ENCODE data around the gene HBA1.
"Not testable (repeated sequence)": the region's sequence is repeated elsewhere in the genome, so short reads cannot be mapped to it uniquely, and the experiment has no call there.

The HBA1 gene

GRCh38 chr16:160242-160641 is 16.2 kb upstream of the HBA1 start:
- not testable (repeated sequence) for DNase-seq

DNA sequence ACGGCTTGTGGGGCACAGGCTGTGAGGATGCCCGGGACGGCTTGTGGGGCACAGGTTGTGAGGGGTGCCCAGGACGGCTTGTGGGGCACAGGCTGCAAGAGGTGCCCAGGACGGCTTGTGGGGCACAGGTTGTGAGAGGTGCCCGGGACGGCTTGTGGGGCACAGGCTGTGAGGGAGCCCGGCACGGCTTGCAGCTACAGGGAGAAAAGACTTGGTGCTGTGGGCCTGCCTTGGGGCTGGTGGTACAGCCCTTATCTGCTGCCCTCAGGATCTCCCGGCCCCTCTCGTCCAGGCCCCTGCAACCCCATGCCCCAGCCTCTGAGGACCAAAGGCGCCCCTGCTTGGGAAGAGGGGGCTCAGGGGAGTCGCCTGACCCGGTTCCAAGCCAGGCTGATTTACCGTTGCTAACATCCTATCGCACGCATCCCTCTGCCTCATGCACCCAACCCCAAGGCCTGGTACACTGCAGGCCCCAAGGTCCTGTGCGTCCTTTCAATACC is 15.7 kb upstream of the HBA1 start:
- no peak for DNase-seq

DNA sequence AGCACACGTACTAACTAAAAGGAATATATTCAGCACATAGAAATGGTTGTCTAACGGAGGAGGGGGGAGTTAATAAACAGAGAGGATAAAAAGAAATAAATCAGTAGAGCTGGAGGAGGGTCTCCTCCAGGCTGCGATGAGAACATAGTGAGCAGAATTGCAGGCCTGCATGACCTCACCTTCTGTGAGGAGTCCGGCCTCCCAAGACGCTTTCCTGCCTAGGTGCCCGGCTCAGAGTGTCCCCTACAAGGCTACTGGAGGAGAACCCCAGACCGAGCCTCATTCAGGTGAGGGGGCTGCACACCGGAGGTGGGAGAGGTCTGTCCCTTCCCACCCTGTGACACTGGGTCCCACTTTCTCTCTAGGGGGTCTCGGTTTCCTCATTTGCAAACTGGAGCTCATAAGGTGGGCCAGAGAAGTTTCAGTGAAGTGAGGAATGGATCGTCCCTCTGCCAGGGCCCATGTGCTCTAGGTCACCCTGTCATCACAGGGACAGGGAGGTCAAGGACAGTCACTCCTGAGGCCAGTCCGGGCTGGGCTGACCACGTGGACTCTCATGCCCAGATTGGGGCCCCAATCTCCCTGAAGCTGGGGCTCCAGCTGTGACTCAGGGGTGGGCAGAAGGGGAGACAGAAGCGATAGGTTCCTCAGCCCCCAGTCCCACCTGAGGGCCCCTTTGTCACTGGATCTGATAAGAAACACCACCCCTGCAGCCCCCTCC is 14.0 kb upstream of the HBA1 start:
- DNase-seq, result no peak

GRCh38 chr16:163139-163538 is 13.3 kb upstream of the HBA1 start:
- DNase-seq, result not testable (repeated sequence)

DNA sequence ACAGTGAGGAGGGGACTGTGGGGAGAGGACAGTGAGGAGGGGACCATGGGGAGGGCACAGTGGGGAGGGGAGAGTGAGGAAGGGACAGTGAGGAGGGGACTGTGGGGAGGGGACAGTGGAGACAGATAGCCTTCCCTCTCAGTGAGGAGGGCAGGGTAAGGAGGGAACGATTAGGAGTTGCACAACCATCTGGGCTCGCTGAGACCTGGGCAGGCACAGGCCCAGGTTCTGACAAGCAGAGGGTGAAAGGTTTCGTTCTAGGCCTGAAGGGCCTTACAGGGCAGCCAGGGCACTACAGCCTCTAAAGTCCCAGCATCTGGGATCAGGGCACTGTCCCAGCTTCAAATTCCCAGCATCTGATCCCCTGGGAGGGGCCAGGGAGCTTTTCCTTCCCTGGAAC is 12.8 kb upstream of the HBA1 start:
- DNase-seq, result not testable (repeated sequence)

GRCh38 chr16:164134-164823 is 12.2 kb upstream of the HBA1 start:
- DNase-seq, result not testable (repeated sequence)

DNA sequence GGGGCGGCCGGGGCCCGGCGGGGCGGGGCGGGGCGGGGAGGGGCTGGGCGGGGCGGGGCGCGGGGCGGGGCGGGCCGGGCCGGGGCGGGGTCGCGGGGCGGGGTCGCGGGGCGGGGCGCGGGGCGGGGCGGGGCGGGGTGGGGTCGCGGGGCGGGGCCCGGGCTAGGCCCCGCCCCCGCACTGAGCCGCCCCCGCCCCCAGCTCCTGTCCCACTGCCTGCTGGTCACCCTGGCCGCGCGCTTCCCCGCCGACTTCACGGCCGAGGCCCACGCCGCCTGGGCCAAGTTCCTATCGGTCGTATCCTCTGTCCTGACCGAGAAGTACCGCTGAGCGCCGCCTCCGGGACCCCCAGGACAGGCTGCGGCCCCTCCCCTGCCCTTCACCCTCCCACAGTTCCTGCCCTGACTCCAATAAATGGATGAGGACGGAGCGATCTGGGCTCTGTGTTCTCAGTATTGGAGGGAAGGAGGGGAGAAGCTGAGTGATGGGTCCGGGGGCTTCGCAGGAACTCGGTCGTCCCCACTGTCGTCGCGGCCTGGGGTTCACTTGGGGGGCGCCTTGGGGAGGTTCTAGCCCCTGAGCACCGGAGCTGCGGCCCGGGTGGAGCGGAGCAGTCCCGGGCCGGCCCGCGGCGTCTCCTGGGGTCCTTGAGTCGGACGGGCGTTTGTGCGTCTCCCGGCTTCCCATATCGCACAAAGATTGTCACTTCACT is 11.5 kb upstream of the HBA1 start:
- DNase-seq, result no peak

DNA sequence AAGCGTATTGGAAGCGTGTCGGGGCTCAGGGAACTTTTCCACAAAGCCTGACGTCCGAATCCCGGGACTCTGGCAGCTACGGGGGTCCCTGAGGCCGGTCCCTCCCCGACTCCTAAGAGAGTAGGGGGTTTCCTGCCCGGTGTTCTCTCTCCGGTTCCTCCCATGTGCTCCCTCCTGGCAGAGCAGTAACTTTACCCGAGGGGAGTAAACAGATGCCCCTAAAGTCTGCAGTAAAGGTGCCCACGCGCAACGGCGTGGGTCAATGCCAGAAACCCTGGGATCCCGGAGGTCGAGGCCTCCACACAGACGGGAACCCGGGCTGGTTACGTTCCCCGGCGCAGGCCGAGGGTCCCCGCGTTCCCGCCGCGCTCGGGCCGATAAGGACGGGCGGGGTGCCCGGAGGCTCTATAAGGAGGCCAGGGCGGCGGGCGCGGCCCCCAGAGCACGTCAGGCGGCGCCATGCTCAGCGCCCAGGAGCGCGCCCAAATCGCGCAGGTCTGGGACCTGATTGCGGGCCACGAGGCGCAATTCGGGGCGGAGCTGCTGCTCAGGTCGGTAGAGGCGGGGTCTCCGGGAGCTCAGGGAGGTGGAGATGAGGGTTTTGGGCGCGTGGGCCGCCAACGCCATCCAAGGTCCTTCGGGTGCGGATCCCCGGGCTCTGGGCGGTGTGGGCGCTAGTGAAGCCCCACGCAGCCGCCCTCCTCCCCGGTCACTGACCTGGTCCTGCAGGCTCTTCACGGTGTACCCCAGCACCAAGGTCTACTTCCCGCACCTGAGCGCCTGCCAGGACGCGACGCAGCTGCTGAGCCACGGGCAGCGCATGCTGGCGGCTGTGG is 10.7 kb upstream of the HBA1 start, which contains the start of gene HBM:
HBM (plus strand) TSS at position 440 of the 836 bp plus-strand sequence; CDS start at position 460, 20 bp downstream.
- no peak for DNase-seq

- DNase-seq, result no peak
Observed at GRCh38 chr16:166375-167121, 9.9 kb upstream of the HBA1 start.

DNA sequence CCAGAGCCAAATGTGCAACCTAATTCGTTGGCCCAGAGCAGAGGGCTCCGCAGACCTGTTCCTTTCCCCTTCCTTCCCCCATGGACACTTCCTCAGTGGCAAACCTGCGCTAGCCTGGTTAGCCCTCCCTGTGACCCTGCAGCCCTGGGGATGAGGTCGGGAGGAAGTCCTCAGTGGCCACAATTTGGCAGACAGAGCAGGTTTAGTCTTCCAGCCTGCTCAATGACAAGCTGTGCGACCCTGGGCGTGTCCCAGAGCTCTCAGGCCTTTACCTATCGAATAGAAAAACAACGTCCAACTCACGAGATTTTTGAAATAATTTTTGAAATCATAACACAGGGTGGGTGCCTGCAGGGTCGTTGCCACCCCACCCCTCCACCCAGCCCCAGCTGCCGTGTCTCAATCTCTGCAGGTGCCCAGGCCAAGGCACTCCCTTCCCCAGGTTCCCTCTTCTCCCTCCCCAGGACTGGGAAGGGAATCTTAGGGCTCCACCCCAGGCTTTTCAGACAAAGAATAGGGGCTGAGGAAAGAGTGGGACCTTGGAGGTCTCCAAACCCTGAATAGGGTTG is 9.3 kb upstream of the HBA1 start:
- DNase-seq, result no peak

DNA sequence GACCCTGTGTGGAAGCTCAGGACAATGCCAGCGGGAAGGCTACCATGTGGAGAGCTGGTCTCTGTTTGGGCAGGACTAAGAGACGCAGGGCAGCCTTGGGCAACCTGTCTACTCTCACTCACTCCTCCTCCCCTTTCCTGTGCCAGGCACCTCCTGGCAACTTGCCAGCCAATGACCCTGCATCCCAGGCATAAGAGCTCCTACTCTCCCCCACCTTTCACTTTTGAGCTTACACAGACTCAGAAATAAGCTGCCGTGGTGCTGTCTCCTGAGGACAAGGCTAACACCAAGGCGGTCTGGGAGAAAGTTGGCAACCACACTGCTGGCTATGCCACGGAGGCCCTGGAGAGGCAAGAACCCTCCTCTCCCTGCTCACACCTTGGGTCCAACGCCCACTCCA is 8.1 kb upstream of the HBA1 start:
- no peak for DNase-seq

DNA sequence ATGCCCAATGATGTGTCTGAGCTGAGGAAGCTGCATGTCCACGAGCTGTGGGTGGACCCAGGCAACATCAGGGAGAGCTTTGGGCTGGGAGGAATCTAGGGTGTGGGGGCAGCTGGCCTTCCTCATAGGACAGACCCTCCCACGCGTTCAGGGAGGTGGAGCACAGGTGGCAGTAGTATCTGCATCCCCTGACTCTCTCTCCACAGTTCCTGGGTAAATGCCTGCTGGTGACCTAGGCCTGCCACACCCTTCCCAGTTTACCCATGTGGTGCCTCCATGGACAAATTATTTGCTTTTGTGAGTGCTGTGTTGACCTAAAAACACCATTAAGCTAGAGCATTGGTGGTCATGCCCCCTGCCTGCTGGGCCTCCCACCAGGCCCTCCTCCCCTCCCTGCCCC is 7.5 kb upstream of the HBA1 start:
- DNase-seq, result no peak

DNA sequence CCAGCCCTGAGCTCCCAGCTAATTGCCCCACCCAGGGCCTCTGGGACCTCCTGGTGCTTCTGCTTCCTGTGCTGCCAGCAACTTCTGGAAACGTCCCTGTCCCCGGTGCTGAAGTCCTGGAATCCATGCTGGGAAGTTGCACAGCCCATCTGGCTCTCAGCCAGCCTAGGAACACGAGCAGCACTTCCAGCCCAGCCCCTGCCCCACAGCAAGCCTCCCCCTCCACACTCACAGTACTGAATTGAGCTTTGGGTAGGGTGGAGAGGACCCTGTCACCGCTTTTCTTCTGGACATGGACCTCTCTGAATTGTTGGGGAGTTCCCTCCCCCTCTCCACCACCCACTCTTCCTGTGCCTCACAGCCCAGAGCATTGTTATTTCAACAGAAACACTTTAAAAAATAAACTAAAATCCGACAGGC is 6.4 kb upstream of the HBA1 start:
- DNase-seq, result not testable (repeated sequence)

- no peak for DNase-seq
Observed at GRCh38 chr16:170788-171187, 5.7 kb upstream of the HBA1 start.

DNA sequence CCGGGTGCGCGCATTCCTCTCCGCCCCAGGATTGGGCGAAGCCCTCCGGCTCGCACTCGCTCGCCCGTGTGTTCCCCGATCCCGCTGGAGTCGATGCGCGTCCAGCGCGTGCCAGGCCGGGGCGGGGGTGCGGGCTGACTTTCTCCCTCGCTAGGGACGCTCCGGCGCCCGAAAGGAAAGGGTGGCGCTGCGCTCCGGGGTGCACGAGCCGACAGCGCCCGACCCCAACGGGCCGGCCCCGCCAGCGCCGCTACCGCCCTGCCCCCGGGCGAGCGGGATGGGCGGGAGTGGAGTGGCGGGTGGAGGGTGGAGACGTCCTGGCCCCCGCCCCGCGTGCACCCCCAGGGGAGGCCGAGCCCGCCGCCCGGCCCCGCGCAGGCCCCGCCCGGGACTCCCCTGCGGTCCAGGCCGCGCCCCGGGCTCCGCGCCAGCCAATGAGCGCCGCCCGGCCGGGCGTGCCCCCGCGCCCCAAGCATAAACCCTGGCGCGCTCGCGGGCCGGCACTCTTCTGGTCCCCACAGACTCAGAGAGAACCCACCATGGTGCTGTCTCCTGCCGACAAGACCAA is 4.0 kb upstream of the HBA1 start, which contains the start of gene HBA2:
HBA2 (plus strand) TSS at position 503 of the 568 bp plus-strand sequence; CDS start at position 540, 37 bp downstream.
- DNase-seq, result not testable (repeated sequence)

DNA sequence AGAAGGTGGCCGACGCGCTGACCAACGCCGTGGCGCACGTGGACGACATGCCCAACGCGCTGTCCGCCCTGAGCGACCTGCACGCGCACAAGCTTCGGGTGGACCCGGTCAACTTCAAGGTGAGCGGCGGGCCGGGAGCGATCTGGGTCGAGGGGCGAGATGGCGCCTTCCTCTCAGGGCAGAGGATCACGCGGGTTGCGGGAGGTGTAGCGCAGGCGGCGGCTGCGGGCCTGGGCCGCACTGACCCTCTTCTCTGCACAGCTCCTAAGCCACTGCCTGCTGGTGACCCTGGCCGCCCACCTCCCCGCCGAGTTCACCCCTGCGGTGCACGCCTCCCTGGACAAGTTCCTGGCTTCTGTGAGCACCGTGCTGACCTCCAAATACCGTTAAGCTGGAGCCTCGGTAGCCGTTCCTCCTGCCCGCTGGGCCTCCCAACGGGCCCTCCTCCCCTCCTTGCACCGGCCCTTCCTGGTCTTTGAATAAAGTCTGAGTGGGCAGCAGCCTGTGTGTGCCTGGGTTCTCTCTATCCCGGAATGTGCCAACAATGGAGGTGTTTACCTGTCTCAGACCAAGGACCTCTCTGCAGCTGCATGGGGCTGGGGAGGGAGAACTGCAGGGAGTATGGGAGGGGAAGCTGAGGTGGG is 3.1 kb upstream of the HBA1 start:
- not testable (repeated sequence) for DNase-seq

DNA sequence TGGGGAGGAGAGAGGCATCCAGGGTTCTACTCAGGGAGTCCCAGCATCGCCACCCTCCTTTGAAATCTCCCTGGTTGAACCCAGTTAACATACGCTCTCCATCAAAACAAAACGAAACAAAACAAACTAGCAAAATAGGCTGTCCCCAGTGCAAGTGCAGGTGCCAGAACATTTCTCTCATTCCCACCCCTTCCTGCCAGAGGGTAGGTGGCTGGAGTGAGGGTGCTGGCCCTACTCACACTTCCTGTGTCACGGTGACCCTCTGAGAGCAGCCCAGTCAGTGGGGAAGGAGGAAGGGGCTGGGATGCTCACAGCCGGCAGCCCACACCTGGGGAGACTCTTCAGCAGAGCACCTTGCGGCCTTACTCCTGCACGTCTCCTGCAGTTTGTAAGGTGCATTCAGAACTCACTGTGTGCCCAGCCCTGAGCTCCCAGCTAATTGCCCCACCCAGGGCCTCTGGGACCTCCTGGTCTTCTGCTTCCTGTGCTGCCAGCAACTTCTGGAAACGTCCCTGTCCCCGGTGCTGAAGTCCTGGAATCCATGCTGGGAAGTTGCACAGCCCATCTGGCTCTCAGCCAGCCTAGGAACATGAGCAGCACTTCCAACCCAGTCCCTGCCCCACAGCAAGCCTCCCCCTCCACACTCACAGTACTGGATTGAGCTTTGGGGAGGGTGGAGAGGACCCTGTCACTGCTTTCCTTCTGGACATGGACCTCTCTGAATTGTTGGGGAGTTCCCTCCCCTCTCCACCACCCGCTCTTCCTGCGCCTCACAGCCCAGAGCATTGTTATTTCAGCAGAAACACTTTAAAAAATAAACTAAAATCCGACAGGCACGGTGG is 2.3 kb upstream of the HBA1 start:
- not testable (repeated sequence) for DNase-seq

DNA sequence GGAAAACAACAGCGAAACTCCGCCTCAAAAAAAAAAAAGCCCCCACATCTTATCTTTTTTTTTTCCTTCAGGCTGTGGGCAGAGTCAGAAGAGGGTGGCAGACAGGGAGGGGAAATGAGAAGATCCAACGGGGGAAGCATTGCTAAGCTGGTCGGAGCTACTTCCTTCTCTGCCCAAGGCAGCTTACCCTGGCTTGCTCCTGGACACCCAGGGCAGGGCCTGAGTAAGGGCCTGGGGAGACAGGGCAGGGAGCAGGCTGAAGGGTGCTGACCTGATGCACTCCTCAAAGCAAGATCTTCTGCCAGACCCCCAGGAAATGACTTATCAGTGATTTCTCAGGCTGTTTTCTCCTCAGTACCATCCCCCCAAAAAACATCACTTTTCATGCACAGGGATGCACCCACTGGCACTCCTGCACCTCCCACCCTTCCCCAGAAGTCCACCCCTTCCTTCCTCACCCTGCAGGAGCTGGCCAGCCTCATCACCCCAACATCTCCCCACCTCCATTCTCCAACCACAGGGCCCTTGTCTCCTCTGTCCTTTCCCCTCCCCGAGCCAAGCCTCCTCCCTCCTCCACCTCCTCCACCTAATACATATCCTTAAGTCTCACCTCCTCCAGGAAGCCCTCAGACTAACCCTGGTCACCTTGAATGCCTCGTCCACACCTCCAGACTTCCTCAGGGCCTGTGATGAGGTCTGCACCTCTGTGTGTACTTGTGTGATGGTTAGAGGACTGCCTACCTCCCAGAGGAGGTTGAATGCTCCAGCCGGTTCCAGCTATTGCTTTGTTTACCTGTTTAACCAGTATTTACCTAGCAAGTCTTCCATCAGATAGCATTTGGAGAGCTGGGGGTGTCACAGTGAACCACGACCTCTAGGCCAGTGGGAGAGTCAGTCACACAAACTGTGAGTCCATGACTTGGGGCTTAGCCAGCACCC is 1.2 kb upstream of the HBA1 start:
- no peak for DNase-seq
